ENCODE results near the gene APOC3. TPM values are rescaled to one million over a fixed set of nuclear protein-coding genes. Genes with fewer than 3 reads are reported as not detected.

APOC3 gene
- total RNA-seq, 1 donor from 2014 or later = not detected

- H3K9me3 ChIP-seq = no peaks in the 10 kb centered on the region
- H3K4me1 ChIP-seq = peaks cover 22% of the 10 kb centered on the region
- intact Hi-C loops (cut with DNase I) = no loop called here
- TF ChIP-seq CTCF (IDR thresholded peaks at IDR 0.05) = no peak
- H3K27me3 ChIP-seq (ENCODE audit: low read depth) = no peaks in the 10 kb centered on the region
- DNase-seq (no peak), ATAC-seq (no peak)
- no peak overlapping the region for H3K4me3 ChIP-seq
- H3K27ac ChIP-seq = no peak overlapping the region
- peaks cover 62% of the 10 kb centered on the region for H3K36me3 ChIP-seq
Observed at GRCh38 chr11:116857316-116857715, 27.6 kb downstream of the APOC3 start.

GRCh38 chr11:116857936-116858335 lies 28.2 kb downstream of the APOC3 start:
- Histone ChIP-seq H3K36me3 (peaks cover 68% of the 10 kb centered on the region), H3K27ac (no peak overlapping the region), H3K4me3 (no peak overlapping the region), H3K27me3 (ENCODE audit: low read depth) (no peaks in the 10 kb centered on the region), H3K9me3 (no peaks in the 10 kb centered on the region), H3K4me1 (peaks cover 16% of the 10 kb centered on the region)
- no peak for TF ChIP-seq CTCF (IDR thresholded peaks at IDR 0.05)
- ATAC-seq = no peak
- intact Hi-C loops (cut with DNase I) = no loop called here
- DNase-seq = no peak

GRCh38 chr11:116859175-116859574 lies 29.5 kb downstream of the APOC3 start:
- no peak for DNase-seq
- Histone ChIP-seq H3K4me3 (no peak overlapping the region), H3K36me3 (peaks cover 80% of the 10 kb centered on the region), H3K27ac (no peak overlapping the region), H3K9me3 (no peaks in the 10 kb centered on the region), H3K4me1 (peaks cover 3% of the 10 kb centered on the region), H3K27me3 (ENCODE audit: low read depth) (no peaks in the 10 kb centered on the region)
- no peak for TF ChIP-seq CTCF (IDR thresholded peaks at IDR 0.05)
- intact Hi-C loops (cut with DNase I) = no loop called here
- no peak for ATAC-seq

GRCh38 chr11:116860303-116860702 lies 30.6 kb downstream of the APOC3 start:
- TF ChIP-seq CTCF (IDR thresholded peaks at IDR 0.05) = no peak
- no peak overlapping the region for H3K4me3 ChIP-seq
- intact Hi-C loops (cut with DNase I) = no loop called here
- H3K4me1 ChIP-seq = no peaks in the 10 kb centered on the region
- ATAC-seq = no peak
- H3K27me3 ChIP-seq (ENCODE audit: low read depth) = no peaks in the 10 kb centered on the region
- H3K9me3 ChIP-seq = no peaks in the 10 kb centered on the region
- H3K36me3 ChIP-seq = peaks cover 91% of the 10 kb centered on the region
- no peak for DNase-seq
- H3K27ac ChIP-seq = no peak overlapping the region

GRCh38 chr11:116861539-116861938 lies 31.8 kb downstream of the APOC3 start:
- ATAC-seq = no peak
- H3K36me3 ChIP-seq = peaks cover 99% of the 10 kb centered on the region
- intact Hi-C loops (cut with DNase I) = no loop called here

More at GRCh38 chr11:116861539-116861938, 31.8 kb downstream of the APOC3 start:
- H3K4me3 ChIP-seq = no peak overlapping the region
- no peak for DNase-seq
- H3K27ac ChIP-seq = no peak overlapping the region
- no peaks in the 10 kb centered on the region for H3K27me3 ChIP-seq (ENCODE audit: low read depth)
- H3K9me3 ChIP-seq = no peaks in the 10 kb centered on the region
- TF ChIP-seq CTCF (IDR thresholded peaks at IDR 0.05) = no peak
- no peaks in the 10 kb centered on the region for H3K4me1 ChIP-seq
